Measurements from ENCODE around the gene GET4. TPM values are rescaled to one million over a fixed set of nuclear protein-coding genes. Genes with fewer than 3 reads are reported as not detected.

The GET4 gene
- total and polyA plus RNA-seq, 10 of the 15 experiments (the other 5 are each of a cell fraction or from before 2014, with no cell fraction given) = 0.66 to 73.8 (median 34.0) TPM

DNA sequence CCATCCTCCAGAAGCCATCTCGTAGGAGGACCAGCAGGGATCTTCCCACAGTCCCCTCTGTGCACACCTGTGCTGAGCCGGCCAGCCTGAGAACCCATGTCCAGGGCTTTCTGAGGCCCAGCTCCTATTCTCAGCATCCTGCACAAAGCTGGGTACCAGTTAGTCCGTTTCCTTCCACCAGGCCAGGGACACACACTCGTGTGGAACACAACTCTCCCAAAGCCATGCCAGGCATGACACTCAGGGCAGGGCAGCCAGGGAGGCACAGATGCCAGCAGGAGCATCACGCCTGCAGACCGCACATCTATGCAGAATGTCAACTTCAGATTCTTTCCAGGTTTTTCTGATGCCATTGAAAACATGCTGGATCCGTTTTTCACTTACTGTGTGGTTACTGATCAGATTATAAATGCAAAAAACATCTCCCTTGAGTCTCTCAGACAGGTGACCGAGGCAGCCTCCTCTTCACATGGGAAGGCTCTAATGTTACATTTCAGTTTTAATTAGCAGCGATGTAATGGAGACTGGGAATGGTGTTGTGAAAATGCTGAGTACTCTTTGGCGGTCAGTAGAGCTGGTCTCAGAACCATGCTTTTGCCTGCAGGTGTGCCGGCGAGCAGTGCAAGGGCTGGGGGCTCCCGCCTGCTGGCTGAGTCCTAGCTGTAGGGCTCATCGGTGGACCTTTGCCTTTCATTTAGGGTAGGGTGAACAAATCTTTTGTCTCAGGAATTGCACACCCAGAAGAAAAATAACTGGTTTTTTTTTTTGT, 47.4 kb upstream of the GET4 start:
- no TSS peak for BruUV-seq (replicated peaks)
- in situ Hi-C loops (cut with MboI) (no loop called here), intact Hi-C loops (cut with micrococcal nuclease; ENCODE audit: unreplicated experiment) (no loop called here)

More for the DNA sequence above, 47.4 kb upstream of the GET4 start:
- ChIA-PET POLR2A (interaction anchor here (6.4 kb wide), 1 partner anchor 11 kb away, joined by 34 read pairs; no protein-coding TSS in a partner anchor), RAD21 (ENCODE audit: unreplicated experiment) (no interaction called here), CTCF (interaction anchor here (0.6 kb wide), 1 partner anchor 113 kb away, joined by 4 read pairs; no protein-coding TSS in a partner anchor), SMC1A (ENCODE audit: uncharacterized antibody, unreplicated experiment) (interaction anchor here (1.4 kb wide), 1 partner anchor 11 kb away, joined by 4 read pairs; no protein-coding TSS in a partner anchor)
- H3K79me2 ChIP-seq (ENCODE audit: control insufficient read depth, insufficient read depth, low read length) = peaks cover 60% of the 10 kb centered on the region
- FAIRE-seq = no peak
- TF ChIP-seq ETV6 (conservative IDR thresholded peaks at IDR 0.05 in 1 of 2, IDR thresholded peaks at IDR 0.05 in 1 of 2; ENCODE audit: borderline replicate concordance in 1 of 2, low read depth in 1 of 2) (no peak), CBFB (IDR thresholded peaks at IDR 0.05; ENCODE audit: low read depth) (no peak), SMC3 (IDR thresholded peaks at IDR 0.05; ENCODE audit: borderline replicate concordance, low read length) (no peak), POU2F2 (IDR thresholded peaks at IDR 0.05; ENCODE audit: borderline replicate concordance, low read depth, low read length) (no peak), TBL1XR1 (IDR thresholded peaks at IDR 0.05; ENCODE audit: low read depth, low read length) (no peak), MEF2A (IDR thresholded peaks at IDR 0.05; ENCODE audit: insufficient read depth, low read depth, low read length) (no peak), RB1 (IDR thresholded peaks at IDR 0.05; ENCODE audit: borderline replicate concordance) (no peak), PAX5 (IDR thresholded peaks at IDR 0.05; ENCODE audit: borderline replicate concordance, low read depth, low read length) (no peak), NFYA (IDR thresholded peaks at IDR 0.05; ENCODE audit: borderline replicate concordance, low read depth, low read length) (no peak), NR2C1 (IDR thresholded peaks at IDR 0.05) (no peak), NFIC (IDR thresholded peaks at IDR 0.05; ENCODE audit: low read depth, low read length) (no peak), NR2C2 (IDR thresholded peaks at IDR 0.05; ENCODE audit: borderline replicate concordance, control insufficient read depth, insufficient read length, low read depth) (no peak), EGR1 (IDR thresholded peaks at IDR 0.05; ENCODE audit: borderline replicate concordance in 1 of 2, low read depth in 2 of 2, low read length in 2 of 2) (no peak)
- TF ChIP-seq, protein P1, sequence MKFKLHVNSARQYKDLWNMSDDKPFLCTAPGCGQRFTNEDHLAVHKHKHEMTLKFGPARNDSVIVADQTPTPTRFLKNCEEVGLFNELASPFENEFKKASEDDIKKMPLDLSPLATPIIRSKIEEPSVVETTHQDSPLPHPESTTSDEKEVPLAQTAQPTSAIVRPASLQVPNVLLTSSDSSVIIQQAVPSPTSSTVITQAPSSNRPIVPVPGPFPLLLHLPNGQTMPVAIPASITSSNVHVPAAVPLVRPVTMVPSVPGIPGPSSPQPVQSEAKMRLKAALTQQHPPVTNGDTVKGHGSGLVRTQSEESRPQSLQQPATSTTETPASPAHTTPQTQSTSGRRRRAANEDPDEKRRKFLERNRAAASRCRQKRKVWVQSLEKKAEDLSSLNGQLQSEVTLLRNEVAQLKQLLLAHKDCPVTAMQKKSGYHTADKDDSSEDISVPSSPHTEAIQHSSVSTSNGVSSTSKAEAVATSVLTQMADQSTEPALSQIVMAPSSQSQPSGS (IDR thresholded peaks at IDR 0.05; ENCODE audit: low read length) = no peak
- TF ChIP-seq, protein P2, sequence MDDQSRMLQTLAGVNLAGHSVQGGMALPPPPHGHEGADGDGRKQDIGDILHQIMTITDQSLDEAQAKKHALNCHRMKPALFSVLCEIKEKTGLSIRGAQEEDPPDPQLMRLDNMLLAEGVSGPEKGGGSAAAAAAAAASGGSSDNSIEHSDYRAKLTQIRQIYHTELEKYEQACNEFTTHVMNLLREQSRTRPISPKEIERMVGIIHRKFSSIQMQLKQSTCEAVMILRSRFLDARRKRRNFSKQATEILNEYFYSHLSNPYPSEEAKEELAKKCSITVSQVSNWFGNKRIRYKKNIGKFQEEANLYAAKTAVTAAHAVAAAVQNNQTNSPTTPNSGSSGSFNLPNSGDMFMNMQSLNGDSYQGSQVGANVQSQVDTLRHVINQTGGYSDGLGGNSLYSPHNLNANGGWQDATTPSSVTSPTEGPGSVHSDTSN (IDR thresholded peaks at IDR 0.05; ENCODE audit: insufficient replicate concordance, low read depth, low read length) = no peak
- no peaks in the 10 kb centered on the region for H3K27me3 ChIP-seq (replicated peaks in 1 of 2; ENCODE audit: control insufficient read depth in 2 of 2, insufficient read depth in 2 of 2, low read length in 1 of 2)
- H2AFZ ChIP-seq (ENCODE audit: control insufficient read depth, low read depth, low read length) = no peak overlapping the region
- no peak overlapping the region for H3K9ac ChIP-seq (ENCODE audit: control insufficient read depth, insufficient read depth, low read length)
- H3K4me1 ChIP-seq (ENCODE audit: control insufficient read depth, insufficient read depth, low read length) = peaks cover 27% of the 10 kb centered on the region
- H3K27ac ChIP-seq (ENCODE audit: control insufficient read depth, insufficient read depth) = no peak overlapping the region
- peaks cover 1 to 11% of the 10 kb centered on the region in 2 experiments for H3K36me3 ChIP-seq (ENCODE audit: control insufficient read depth in 2 of 2, insufficient read depth in 2 of 2, low read length in 1 of 2)
- H3K9me3 ChIP-seq (replicated peaks; ENCODE audit: control insufficient read depth, insufficient read depth, low read length) = no peaks in the 10 kb centered on the region
- H4K20me1 ChIP-seq (ENCODE audit: control insufficient read depth, insufficient read depth) = no peaks in the 10 kb centered on the region; the same call in 1 of the 2 replicates
- 73% methylated on average over 14 of the region's 14 CpGs for WGBS (ENCODE audit: insufficient coverage, insufficient replicate concordance, low lambda C conversion rate, missing lambda C conversion rate)
- no peak overlapping the region for H3K4me2 ChIP-seq (ENCODE audit: control insufficient read depth, insufficient read depth)
- DNase-seq (ENCODE audit: low read depth, low spot score) = no peak
- ATAC-seq = no peak
- H3K4me3 ChIP-seq = no peak overlapping the region
